ENCODE data around the gene SEMA3C.

GRCh38 chr7:80848841-80849240 is 70.0 kb downstream of the SEMA3C start:
- no peak for TF ChIP-seq GABPA (IDR thresholded peaks at IDR 0.05; ENCODE audit: low read depth)
- TF ChIP-seq, protein P1, sequence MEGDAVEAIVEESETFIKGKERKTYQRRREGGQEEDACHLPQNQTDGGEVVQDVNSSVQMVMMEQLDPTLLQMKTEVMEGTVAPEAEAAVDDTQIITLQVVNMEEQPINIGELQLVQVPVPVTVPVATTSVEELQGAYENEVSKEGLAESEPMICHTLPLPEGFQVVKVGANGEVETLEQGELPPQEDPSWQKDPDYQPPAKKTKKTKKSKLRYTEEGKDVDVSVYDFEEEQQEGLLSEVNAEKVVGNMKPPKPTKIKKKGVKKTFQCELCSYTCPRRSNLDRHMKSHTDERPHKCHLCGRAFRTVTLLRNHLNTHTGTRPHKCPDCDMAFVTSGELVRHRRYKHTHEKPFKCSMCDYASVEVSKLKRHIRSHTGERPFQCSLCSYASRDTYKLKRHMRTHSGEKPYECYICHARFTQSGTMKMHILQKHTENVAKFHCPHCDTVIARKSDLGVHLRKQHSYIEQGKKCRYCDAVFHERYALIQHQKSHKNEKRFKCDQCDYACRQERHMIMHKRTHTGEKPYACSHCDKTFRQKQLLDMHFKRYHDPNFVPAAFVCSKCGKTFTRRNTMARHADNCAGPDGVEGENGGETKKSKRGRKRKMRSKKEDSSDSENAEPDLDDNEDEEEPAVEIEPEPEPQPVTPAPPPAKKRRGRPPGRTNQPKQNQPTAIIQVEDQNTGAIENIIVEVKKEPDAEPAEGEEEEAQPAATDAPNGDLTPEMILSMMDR (IDR thresholded peaks at IDR 0.05; ENCODE audit: insufficient read depth, low read length), result no peak
- TF ChIP-seq, protein P2, sequence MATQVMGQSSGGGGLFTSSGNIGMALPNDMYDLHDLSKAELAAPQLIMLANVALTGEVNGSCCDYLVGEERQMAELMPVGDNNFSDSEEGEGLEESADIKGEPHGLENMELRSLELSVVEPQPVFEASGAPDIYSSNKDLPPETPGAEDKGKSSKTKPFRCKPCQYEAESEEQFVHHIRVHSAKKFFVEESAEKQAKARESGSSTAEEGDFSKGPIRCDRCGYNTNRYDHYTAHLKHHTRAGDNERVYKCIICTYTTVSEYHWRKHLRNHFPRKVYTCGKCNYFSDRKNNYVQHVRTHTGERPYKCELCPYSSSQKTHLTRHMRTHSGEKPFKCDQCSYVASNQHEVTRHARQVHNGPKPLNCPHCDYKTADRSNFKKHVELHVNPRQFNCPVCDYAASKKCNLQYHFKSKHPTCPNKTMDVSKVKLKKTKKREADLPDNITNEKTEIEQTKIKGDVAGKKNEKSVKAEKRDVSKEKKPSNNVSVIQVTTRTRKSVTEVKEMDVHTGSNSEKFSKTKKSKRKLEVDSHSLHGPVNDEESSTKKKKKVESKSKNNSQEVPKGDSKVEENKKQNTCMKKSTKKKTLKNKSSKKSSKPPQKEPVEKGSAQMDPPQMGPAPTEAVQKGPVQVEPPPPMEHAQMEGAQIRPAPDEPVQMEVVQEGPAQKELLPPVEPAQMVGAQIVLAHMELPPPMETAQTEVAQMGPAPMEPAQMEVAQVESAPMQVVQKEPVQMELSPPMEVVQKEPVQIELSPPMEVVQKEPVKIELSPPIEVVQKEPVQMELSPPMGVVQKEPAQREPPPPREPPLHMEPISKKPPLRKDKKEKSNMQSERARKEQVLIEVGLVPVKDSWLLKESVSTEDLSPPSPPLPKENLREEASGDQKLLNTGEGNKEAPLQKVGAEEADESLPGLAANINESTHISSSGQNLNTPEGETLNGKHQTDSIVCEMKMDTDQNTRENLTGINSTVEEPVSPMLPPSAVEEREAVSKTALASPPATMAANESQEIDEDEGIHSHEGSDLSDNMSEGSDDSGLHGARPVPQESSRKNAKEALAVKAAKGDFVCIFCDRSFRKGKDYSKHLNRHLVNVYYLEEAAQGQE (IDR thresholded peaks at IDR 0.05; ENCODE audit: insufficient replicate concordance, low read depth), result no peak
